C1 segment of cervical spinal cord (tissue), 14 donors: Measurements from ENCODE around the gene FAM156A.
"Not testable (repeated sequence)": the region's sequence is repeated elsewhere in the genome, so short reads cannot be mapped to it uniquely, and the experiment has no call there.

Experiments
- DNase-seq, 14 donors: peaks; one replicate each; lab custom pipeline; 2025; lab: John Stamatoyannopoulos, UW

The FAM156A gene

GRCh38 chrX:52966993-52967738 lies 8.8 kb upstream of the FAM156A start:
- not testable (repeated sequence) for DNase-seq

- not testable (repeated sequence) for DNase-seq
Measured at GRCh38 chrX:52958961-52959360, 643 bp upstream of the FAM156A start.

- DNase-seq = not testable (repeated sequence)
Measured at GRCh38 chrX:52949884-52950283, 8.4 kb downstream of the FAM156A start.

- DNase-seq = not testable (repeated sequence)
Measured at GRCh38 chrX:52949325-52949724, 9.0 kb downstream of the FAM156A start.

GRCh38 chrX:52948265-52948664 lies 10.1 kb downstream of the FAM156A start:
- DNase-seq = not testable (repeated sequence)

- DNase-seq = not testable (repeated sequence)
Measured at GRCh38 chrX:52947501-52947900, 10.8 kb downstream of the FAM156A start.

GRCh38 chrX:52945838-52946494 lies 12.4 kb downstream of the FAM156A start:
- DNase-seq = not testable (repeated sequence)

- not testable (repeated sequence) for DNase-seq
Measured at GRCh38 chrX:52941728-52942127, 16.6 kb downstream of the FAM156A start.

GRCh38 chrX:52940704-52941103 lies 17.6 kb downstream of the FAM156A start:
- not testable (repeated sequence) for DNase-seq

GRCh38 chrX:52935470-52935784 lies 22.9 kb downstream of the FAM156A start:
- DNase-seq = not testable (repeated sequence)

- peak; percentile 87 to 100 (median 97) for DNase-seq
Measured at GRCh38 chrX:52934704-52935469, 23.4 kb downstream of the FAM156A start.

GRCh38 chrX:52933976-52934703 lies 24.2 kb downstream of the FAM156A start:
- no peak for DNase-seq

GRCh38 chrX:52933213-52933612 lies 25.1 kb downstream of the FAM156A start:
- no peak for DNase-seq

- not testable (repeated sequence) for DNase-seq
Measured at GRCh38 chrX:52930214-52930613, 28.1 kb downstream of the FAM156A start.

GRCh38 chrX:52923781-52924241 lies 34.5 kb downstream of the FAM156A start:
- DNase-seq = peak in 1 of 14 donors; percentile 2

- not testable (repeated sequence) for DNase-seq
Measured at GRCh38 chrX:52914704-52915103, 43.6 kb downstream of the FAM156A start.

GRCh38 chrX:52913681-52914080 lies 44.6 kb downstream of the FAM156A start:
- not testable (repeated sequence) for DNase-seq

- not testable (repeated sequence) for DNase-seq
Measured at GRCh38 chrX:52909313-52909969, 48.9 kb downstream of the FAM156A start.

GRCh38 chrX:52907900-52908299 lies 50.4 kb downstream of the FAM156A start:
- not testable (repeated sequence) for DNase-seq

GRCh38 chrX:52907137-52907536 lies 51.2 kb downstream of the FAM156A start:
- not testable (repeated sequence) for DNase-seq

GRCh38 chrX:52906072-52906471 lies 52.2 kb downstream of the FAM156A start:
- DNase-seq = not testable (repeated sequence)
